HEK293 (cell line): ENCODE data around the gene MEAF6.

Experiments used
- CTCF ChIA-PET: fragments of 350-600 bp; formaldehyde crosslinking; extraction: SDS; loops from one replicate; lab custom pipeline; 2021; ENCODE audit warnings: antibody characterized with exemption; lab: Yijun Ruan, JAX
- POLR2A ChIA-PET: fragments of 300-600 bp; formaldehyde crosslinking; extraction: SDS; loops from one replicate; lab custom pipeline; 2020; ENCODE audit warnings: antibody characterized with exemption, inconsistent platforms; lab: Yijun Ruan, JAX
- H3K27ac ChIP-seq: fragments of 200-500 bp; sonication (Bioruptor generic); 2 replicates; pipeline ENCODE4 v1.5.1; 2014; ENCODE audit warnings: low read depth, low read length, control low read depth, inconsistent platforms; ENCODE audit errors: extremely low read depth
- H3K36me3 ChIP-seq, 2 experiments: fragments of 200-500 bp in 1 of 2; sonication (Bioruptor generic) in 1 of 2; 1 replicate in 1 of 2; 2 replicates in 1 of 2; pipeline ENCODE4 v1.5.1; 2014 to 2017; ENCODE audit warnings: inconsistent platforms in 2 of 2, low read length in 2 of 2; ENCODE audit not compliant: control insufficient read depth in 2 of 2, insufficient read depth in 1 of 2
- H3K4me1 ChIP-seq: fragments of 200-500 bp; sonication (Bioruptor generic); 2 replicates; pipeline ENCODE4 v1.5.1; 2014; ENCODE audit warnings: mild to moderate bottlenecking, low read length, inconsistent platforms; ENCODE audit not compliant: control insufficient read depth, insufficient read depth
- H3K4me3 ChIP-seq: 2 replicates; pipeline ENCODE4 v1.5.1; 2011; ENCODE audit warnings: low read depth, mild to moderate bottlenecking, control low read depth, low read length, moderate library complexity
- H3K9me3 ChIP-seq: fragments of 200-500 bp; sonication (Bioruptor generic); 2 replicates; pipeline ENCODE4 v1.5.1; 2014; ENCODE audit warnings: low read depth, low read length, inconsistent platforms; ENCODE audit not compliant: control insufficient read depth, insufficient read depth
- BCL11A ChIP-seq: fragments of 450-650 bp; formaldehyde crosslinking; IDR thresholded peaks from 2 replicates; pipeline ENCODE4 v1.5.1; 2016; ENCODE audit warnings: low read depth, missing biosample characterization, missing genetic modification characterization
- HIC1 ChIP-seq: fragments of 450-650 bp; formaldehyde crosslinking; IDR thresholded peaks from 2 replicates; pipeline ENCODE4 v1.5.1; 2016; ENCODE audit warnings: missing biosample characterization, missing genetic modification characterization
- IKZF3 ChIP-seq: fragments of 450-650 bp; IDR thresholded peaks from 2 replicates; pipeline ENCODE4 v1.5.0; 2018; ENCODE audit warnings: missing biosample characterization, mild to moderate bottlenecking, missing genetic modification characterization, moderate library complexity
- KLF8 ChIP-seq: fragments of 450-650 bp; formaldehyde crosslinking; IDR thresholded peaks from 2 replicates; pipeline ENCODE4 v1.5.1; 2016; ENCODE audit warnings: missing biosample characterization, missing genetic modification characterization
- MEIS1 ChIP-seq: sonication (generic); formaldehyde crosslinking; IDR thresholded peaks from 2 replicates; pipeline ENCODE4 v1.8.1; 2022; ENCODE audit warnings: missing genetic modification reagents, mild to moderate bottlenecking, borderline replicate concordance
- MZF1 ChIP-seq: fragments of 450-650 bp; formaldehyde crosslinking; IDR thresholded peaks from 2 replicates; pipeline ENCODE4 v1.5.1; 2017; ENCODE audit warnings: missing biosample characterization, missing genetic modification characterization, borderline replicate concordance
- PBX3 ChIP-seq: sonication (generic); formaldehyde crosslinking; IDR thresholded peaks from 2 replicates; pipeline ENCODE4 v1.8.1; 2022; ENCODE audit warnings: mild to moderate bottlenecking, moderate library complexity, missing genetic modification reagents
- REPIN1 ChIP-seq: fragments of 450-650 bp; formaldehyde crosslinking; IDR thresholded peaks from 2 replicates; pipeline ENCODE4 v1.5.1; 2017; ENCODE audit warnings: missing biosample characterization, missing genetic modification characterization, low read depth
- SALL2 ChIP-seq: fragments of 450-650 bp; formaldehyde crosslinking; IDR thresholded peaks from 2 replicates; pipeline ENCODE4 v1.5.0; 2017; ENCODE audit warnings: missing biosample characterization, mild to moderate bottlenecking, missing genetic modification characterization, borderline replicate concordance
- ZBTB21 ChIP-seq: fragments of 450-650 bp; formaldehyde crosslinking; IDR thresholded peaks from 2 replicates; pipeline ENCODE4 v1.5.1; 2017; ENCODE audit warnings: missing biosample characterization, missing genetic modification characterization
- ZBTB7A ChIP-seq: fragments of 450-650 bp; formaldehyde crosslinking; IDR thresholded peaks from 2 replicates; pipeline ENCODE4 v1.5.1; 2016; ENCODE audit warnings: low read depth, missing biosample characterization, missing genetic modification characterization
- ZNF114 ChIP-seq: fragments of 450-650 bp; formaldehyde crosslinking; IDR thresholded peaks from 2 replicates; pipeline ENCODE4 v1.5.0; 2017; ENCODE audit warnings: missing biosample characterization, missing genetic modification characterization
- ZNF133 ChIP-seq: fragments of 450-650 bp; formaldehyde crosslinking; IDR thresholded peaks from 2 replicates; pipeline ENCODE4 v1.5.1; 2016; ENCODE audit warnings: missing biosample characterization, missing genetic modification characterization
- ZNF202 ChIP-seq: fragments of 450-650 bp; formaldehyde crosslinking; IDR thresholded peaks from 2 replicates; pipeline ENCODE4 v1.5.1; 2016; ENCODE audit warnings: missing biosample characterization, missing genetic modification characterization, borderline replicate concordance
- ZNF211 ChIP-seq: fragments of 450-650 bp; formaldehyde crosslinking; IDR thresholded peaks from 2 replicates; pipeline ENCODE4 v1.5.1; 2016; ENCODE audit warnings: low read depth, missing biosample characterization, missing genetic modification characterization
- ZNF221 ChIP-seq: fragments of 450-650 bp; formaldehyde crosslinking; IDR thresholded peaks from 2 replicates; pipeline ENCODE4 v1.5.1; 2017; ENCODE audit warnings: missing biosample characterization, missing genetic modification characterization, borderline replicate concordance
- ZNF23 ChIP-seq: fragments of 450-650 bp; formaldehyde crosslinking; IDR thresholded peaks from 2 replicates; pipeline ENCODE4 v1.5.1; 2016; ENCODE audit warnings: missing biosample characterization, missing genetic modification characterization, borderline replicate concordance
- ZNF248 ChIP-seq: fragments of 450-650 bp; formaldehyde crosslinking; IDR thresholded peaks from 2 replicates; pipeline ENCODE4 v1.5.1; 2017; ENCODE audit warnings: missing biosample characterization, missing genetic modification characterization
- ZNF350 ChIP-seq: fragments of 450-650 bp; formaldehyde crosslinking; IDR thresholded peaks from 2 replicates; pipeline ENCODE4 v1.5.0; 2017; ENCODE audit warnings: missing biosample characterization, mild to moderate bottlenecking, missing genetic modification characterization
- ZNF398 ChIP-seq: fragments of 450-650 bp; formaldehyde crosslinking; IDR thresholded peaks from 2 replicates; pipeline ENCODE4 v1.5.1; 2017; ENCODE audit warnings: missing biosample characterization, missing genetic modification characterization
- ZNF488 ChIP-seq: fragments of 450-650 bp; formaldehyde crosslinking; IDR thresholded peaks from 2 replicates; pipeline ENCODE4 v1.5.1; 2016; ENCODE audit warnings: missing biosample characterization, missing genetic modification characterization
- ZNF571 ChIP-seq: fragments of 450-650 bp; formaldehyde crosslinking; IDR thresholded peaks from 2 replicates; pipeline ENCODE4 v1.5.0; 2017; ENCODE audit warnings: missing biosample characterization, missing genetic modification characterization
- ZNF585B ChIP-seq: fragments of 450-650 bp; formaldehyde crosslinking; IDR thresholded peaks from 2 replicates; pipeline ENCODE4 v1.5.1; 2016; ENCODE audit warnings: missing biosample characterization, missing genetic modification characterization
- ZNF600 ChIP-seq: fragments of 450-650 bp; formaldehyde crosslinking; IDR thresholded peaks from 2 replicates; pipeline ENCODE4 v1.5.1; 2016; ENCODE audit warnings: missing biosample characterization, missing genetic modification characterization
- ZNF621 ChIP-seq: fragments of 450-650 bp; formaldehyde crosslinking; IDR thresholded peaks from 2 replicates; pipeline ENCODE4 v1.5.1; 2017; ENCODE audit warnings: missing biosample characterization, missing genetic modification characterization
- ZNF623 ChIP-seq: fragments of 450-650 bp; formaldehyde crosslinking; IDR thresholded peaks from 2 replicates; pipeline ENCODE4 v1.5.1; 2016; ENCODE audit warnings: missing biosample characterization, missing genetic modification characterization
- ZNF629 ChIP-seq: fragments of 450-650 bp; formaldehyde crosslinking; IDR thresholded peaks from 2 replicates; pipeline ENCODE4 v1.5.1; 2017; ENCODE audit warnings: missing biosample characterization, missing genetic modification characterization
- ZNF658 ChIP-seq: fragments of 450-650 bp; formaldehyde crosslinking; IDR thresholded peaks from 2 replicates; pipeline ENCODE4; 2016; ENCODE audit warnings: missing biosample characterization, missing genetic modification characterization
- ZNF777 ChIP-seq: fragments of 450-650 bp; formaldehyde crosslinking; IDR thresholded peaks from 2 replicates; pipeline ENCODE4 v1.5.1; 2017; ENCODE audit warnings: missing biosample characterization, missing genetic modification characterization, borderline replicate concordance

The MEAF6 gene

GRCh38 chr1:37514350-37515184, at the start of gene MEAF6 (continued):
- TF ChIP-seq ZNF600 (tag by site-specific recombination) (peak; percentile 87), IKZF3 (tag by site-specific recombination) (no peak; the same call in 1 of the 2 replicates), ZBTB21 (peak; percentile 24; the same call in 1 of the 2 replicates), ZNF571 (tag by site-specific recombination) (no peak), ZNF398 (tag by site-specific recombination) (peak; percentile 25; the same call in 1 of the 2 replicates), ZNF658 (no peak), ZNF23 (no peak), ZNF777 (tag by site-specific recombination) (no peak), PBX3 (CRISPR knock-in tag) (peak; percentile 71), ZNF221 (no peak), ZNF585B (no peak), REPIN1 (tag by site-specific recombination) (no peak), ZNF133 (tag by site-specific recombination) (no peak; the same call in 1 of the 2 replicates), MEIS1 (CRISPR knock-in tag) (no peak), ZNF488 (tag by site-specific recombination) (no peak), ZNF350 (tag by site-specific recombination) (no peak), ZNF211 (tag by site-specific recombination) (no peak), ZNF114 (tag by site-specific recombination) (no peak), ZNF629 (tag by site-specific recombination) (peak; percentile 66), ZNF248 (tag by site-specific recombination) (no peak)

- no peaks in the 10 kb centered on the region for H3K4me1 ChIP-seq
- H3K27ac ChIP-seq: no peak overlapping the region
- H3K4me3 ChIP-seq: no peak overlapping the region
- CTCF ChIA-PET: no interaction called here
- no peaks in the 10 kb centered on the region for H3K9me3 ChIP-seq
- POLR2A ChIA-PET: interaction anchor here (1.1 kb wide), 1 partner anchor 203 kb away, joined by 3 read pairs; no protein-coding TSS in a partner anchor
- H3K36me3 ChIP-seq: peaks cover 6 to 56% of the 10 kb centered on the region in 2 experiments; a peak in 2 of 3 replicates
- no peak for TF ChIP-seq ZBTB7A
- no peak for TF ChIP-seq HIC1
- TF ChIP-seq BCL11A: no peak
- TF ChIP-seq ZBTB21: no peak
- TF ChIP-seq ZNF623 (tag by site-specific recombination): no peak
- TF ChIP-seq SALL2 (tag by site-specific recombination): no peak
- no peak for TF ChIP-seq MZF1
- TF ChIP-seq ZNF621 (tag by site-specific recombination): no peak
- no peak for TF ChIP-seq ZNF202 (tag by site-specific recombination)
- TF ChIP-seq KLF8 (tag by site-specific recombination): no peak
- TF ChIP-seq ZNF600 (tag by site-specific recombination): no peak
These were observed 48.4 kb upstream of the MEAF6 start for GRCh38 chr1:37562984-37563383.
